Measurements from ENCODE around the gene RAPGEFL1.
"Not testable (repeated sequence)": the region's sequence is repeated elsewhere in the genome, so short reads cannot be mapped to it uniquely, and the experiment has no call there.

The RAPGEFL1 gene, protein sequence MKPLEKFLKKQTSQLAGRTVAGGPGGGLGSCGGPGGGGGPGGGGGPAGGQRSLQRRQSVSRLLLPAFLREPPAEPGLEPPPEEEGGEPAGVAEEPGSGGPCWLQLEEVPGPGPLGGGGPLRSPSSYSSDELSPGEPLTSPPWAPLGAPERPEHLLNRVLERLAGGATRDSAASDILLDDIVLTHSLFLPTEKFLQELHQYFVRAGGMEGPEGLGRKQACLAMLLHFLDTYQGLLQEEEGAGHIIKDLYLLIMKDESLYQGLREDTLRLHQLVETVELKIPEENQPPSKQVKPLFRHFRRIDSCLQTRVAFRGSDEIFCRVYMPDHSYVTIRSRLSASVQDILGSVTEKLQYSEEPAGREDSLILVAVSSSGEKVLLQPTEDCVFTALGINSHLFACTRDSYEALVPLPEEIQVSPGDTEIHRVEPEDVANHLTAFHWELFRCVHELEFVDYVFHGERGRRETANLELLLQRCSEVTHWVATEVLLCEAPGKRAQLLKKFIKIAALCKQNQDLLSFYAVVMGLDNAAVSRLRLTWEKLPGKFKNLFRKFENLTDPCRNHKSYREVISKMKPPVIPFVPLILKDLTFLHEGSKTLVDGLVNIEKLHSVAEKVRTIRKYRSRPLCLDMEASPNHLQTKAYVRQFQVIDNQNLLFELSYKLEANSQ

DNA sequence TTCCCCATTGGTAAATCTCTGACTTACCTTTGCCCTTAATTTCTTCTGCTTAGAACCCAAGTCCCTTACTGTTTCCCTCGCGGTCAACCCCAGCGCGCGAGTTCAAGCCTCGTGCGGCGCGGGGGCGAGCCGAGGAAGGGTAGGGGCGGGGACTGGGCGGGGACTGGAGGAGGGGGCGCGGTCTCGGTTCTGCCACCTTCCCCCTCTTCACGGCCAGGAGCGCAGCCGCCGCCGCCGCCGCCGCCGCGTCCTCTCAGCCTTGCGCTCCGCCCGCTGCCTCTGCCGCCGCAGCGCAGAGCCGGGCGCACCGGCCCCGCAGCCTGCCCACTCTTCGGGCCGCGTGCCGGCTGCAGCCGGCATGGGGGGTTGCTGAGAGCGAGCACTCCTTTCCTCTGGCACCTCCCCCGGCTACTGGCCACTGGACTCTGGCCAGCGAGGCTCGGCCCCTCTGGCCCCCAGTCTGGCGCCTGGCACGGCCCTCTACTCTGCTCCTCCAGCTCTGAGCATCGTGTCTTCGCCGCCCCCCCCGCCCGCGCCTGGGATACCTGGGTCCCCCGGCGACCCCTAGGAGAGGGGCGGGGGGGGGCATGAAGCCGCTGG is at the start of gene RAPGEFL1:
TSS of gene RAPGEFL1 (plus strand) at position 196 of the 600 bp plus-strand sequence. CDS start at position 588, 392 bp downstream.
- DNase-seq, result peak; percentile 87

GRCh38 chr17:40129498-40129897 is 47.8 kb upstream of the RAPGEFL1 start:
- DNase-seq, result no peak

DNA sequence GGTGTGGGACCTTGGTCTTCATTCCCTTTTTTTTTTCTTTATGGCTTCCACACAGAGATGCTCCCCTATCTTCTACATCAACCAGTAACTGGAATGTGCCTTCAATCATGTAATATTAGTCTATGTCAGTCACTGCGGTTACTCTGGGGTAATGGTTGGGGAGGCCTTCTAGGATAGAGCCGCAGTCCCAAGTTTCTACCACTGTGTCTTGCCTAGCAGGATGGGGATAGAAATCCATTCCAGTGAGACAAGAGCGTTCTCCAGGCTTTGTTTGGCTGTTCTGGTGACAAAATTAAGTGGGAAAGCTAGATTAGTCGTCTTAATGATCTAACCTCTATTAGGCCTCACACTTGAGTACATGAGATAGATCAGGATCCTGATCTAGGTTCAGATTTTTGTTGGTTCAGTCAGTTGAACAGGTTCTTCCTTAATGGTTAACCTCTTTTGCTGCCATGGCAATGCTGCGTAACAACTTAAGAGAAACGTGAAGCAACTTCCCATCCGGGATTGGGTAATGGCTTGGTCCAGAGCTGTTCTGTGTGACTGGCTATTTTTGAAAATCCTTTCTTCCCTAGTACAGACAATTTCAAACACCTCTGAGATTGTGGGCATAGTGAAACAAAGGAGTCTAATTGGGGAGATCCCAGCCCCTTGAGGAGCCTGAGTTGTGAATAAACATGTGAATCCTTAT is 46.8 kb upstream of the RAPGEFL1 start:
- DNase-seq, result peak; percentile 46

DNA sequence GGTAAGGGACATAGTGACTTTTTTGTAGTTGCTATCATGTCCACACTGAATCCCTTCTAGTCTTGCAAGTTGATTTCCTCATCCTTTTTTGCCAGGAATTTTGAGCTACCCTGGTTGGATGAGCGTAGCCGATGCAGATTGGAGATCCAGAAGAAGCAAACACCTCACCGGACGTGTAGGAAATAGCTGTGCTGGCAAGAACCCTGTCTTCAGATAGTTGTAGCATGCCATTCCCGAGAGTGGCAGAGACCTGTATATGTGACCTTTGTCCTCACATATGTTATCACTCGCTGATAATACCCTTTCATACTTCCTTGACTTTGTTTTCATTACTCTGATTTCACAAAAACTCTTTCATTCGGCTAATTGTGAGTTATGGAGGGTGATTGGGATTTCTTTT is 43.1 kb upstream of the RAPGEFL1 start:
- DNase-seq, result no peak

GRCh38 chr17:40135817-40136216 is 41.5 kb upstream of the RAPGEFL1 start:
- DNase-seq, result no peak

DNA sequence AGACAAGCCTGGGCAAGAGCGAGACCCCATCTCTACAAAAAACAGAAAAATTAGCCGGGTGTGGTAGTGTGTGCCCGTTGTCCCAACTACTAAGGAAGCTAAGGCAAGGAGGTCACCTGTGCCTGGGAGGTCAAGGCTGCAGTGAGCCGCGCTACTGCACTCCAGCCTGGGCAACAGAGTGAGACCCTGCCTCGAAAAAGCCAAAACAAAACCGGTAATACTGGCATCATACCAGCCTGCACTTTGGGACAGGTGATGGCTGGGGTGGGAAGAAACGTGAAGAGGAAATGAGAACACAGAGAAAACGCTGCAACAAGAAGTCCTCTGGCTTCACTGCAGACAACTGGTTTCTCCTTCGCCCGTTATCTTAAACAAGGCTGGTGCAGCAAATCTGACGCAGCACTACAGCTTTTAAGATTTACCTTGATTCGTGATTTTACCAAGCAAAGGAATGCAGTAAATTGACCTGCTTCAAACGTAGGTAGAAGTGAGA is 37.7 kb upstream of the RAPGEFL1 start:
- DNase-seq, result peak; percentile 44

DNA sequence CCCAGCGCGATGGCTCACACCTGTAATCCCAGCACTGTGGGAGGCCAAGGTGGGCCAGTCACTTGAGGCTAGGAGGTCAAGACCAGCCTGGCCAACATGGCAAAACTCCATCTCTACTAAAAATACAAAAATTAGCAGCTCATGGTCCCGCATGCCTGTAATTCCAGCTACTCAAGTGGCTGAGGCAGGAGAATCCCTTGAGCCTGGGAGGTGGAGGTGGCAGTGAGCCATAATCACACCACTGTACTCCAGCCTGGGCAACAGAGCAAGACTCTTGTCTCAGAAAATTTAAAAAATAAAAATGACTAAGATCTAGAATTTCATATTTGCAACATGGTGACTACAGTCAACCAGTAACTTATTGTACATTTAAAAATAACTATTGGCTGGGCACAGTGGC is 34.1 kb upstream of the RAPGEFL1 start:
- not testable (repeated sequence) for DNase-seq

- DNase-seq, result no peak
These were observed 31.8 kb upstream of the RAPGEFL1 start for GRCh38 chr17:40145476-40145875.

- DNase-seq, result no peak
These were observed 28.7 kb upstream of the RAPGEFL1 start for GRCh38 chr17:40148527-40148926.

- no peak for DNase-seq
These were observed 27.0 kb upstream of the RAPGEFL1 start for GRCh38 chr17:40150276-40150675.

DNA sequence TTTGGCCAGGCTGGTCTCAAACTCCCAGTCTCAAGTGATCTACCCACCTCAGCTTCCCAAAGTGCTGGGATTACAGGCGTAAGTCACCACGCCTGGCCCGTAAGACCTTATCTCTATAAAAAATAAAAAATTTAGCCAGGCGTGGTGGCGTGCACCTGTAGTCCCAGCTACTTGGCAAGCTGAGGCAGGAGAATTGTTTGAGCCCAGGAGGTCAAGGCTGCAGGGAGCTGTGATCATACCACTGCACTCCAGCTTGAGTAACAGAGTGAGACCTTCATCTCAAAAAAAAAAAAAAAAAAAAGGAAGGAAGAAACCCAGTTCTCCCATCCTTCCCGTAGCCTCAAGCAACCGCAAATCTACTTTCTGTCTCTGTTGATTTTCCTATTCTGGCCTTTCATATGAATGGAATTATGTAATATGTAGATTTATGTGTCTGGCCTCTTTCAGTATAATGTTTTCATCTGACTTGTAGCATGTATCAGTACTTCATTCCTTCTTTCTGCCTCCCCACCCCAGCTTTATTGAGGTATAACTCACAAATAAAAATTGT is 25.8 kb upstream of the RAPGEFL1 start:
- no peak for DNase-seq

DNA sequence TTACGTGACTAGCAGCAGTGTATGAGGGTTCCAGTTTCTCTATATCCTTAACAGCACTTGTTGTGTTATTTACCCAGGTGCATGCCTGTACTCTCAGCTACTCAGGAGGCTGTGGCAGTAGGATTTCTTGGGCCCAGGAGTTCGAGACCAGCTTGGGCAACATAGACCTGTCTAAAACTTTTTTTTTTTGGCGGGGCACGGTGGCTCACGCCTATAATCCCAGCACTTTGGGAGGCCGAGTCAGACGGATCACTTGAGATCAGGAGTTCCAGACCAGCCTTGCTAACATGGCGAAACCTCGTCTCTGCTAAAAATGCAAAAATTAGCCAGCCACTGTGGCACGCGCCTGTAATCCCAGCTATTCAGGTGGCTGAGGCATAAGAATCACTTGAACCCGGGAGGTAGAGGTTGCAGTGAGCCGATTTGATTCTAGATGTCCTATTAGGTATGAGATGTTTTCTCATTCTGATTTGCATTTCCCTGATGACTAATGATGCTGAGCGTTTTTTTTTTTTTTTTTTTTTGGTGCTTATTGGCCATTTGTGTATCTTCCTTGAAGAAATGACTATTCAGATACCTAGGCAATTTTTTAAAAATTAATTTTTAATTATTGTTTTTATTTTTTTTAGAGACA is 23.6 kb upstream of the RAPGEFL1 start:
- no peak for DNase-seq

GRCh38 chr17:40157973-40158372 is 19.3 kb upstream of the RAPGEFL1 start:
- no peak for DNase-seq

DNA sequence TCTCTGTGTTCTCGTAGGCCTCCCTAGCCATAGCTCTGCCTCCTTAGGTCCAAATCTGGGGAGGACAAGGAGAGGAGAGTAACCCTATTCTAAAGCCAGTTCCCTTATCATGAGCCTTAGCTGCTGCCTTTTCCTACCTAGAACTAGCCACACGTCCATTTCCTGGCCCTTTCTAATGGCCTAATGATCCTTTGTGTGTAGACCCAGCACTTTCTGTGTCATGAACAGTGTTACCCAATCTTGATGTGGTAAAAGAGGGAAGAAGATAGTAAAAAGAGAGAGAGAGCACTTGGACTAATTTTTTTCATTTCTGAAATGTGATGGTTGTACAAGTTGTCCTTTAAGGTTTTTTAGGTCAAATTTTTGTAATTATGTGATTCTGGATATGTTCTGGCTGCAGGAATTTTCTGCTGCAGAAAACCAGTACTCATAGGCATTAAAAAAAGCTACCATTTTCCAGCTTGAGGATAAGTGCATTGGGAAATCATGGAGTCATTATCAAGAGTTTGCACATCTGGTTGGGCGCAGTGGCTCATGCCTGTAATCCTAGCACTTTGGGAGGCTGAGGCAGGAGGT is 18.7 kb upstream of the RAPGEFL1 start:
- DNase-seq, result no peak

- DNase-seq, result no peak
These were observed 17.8 kb upstream of the RAPGEFL1 start for GRCh38 chr17:40159456-40159855.

DNA sequence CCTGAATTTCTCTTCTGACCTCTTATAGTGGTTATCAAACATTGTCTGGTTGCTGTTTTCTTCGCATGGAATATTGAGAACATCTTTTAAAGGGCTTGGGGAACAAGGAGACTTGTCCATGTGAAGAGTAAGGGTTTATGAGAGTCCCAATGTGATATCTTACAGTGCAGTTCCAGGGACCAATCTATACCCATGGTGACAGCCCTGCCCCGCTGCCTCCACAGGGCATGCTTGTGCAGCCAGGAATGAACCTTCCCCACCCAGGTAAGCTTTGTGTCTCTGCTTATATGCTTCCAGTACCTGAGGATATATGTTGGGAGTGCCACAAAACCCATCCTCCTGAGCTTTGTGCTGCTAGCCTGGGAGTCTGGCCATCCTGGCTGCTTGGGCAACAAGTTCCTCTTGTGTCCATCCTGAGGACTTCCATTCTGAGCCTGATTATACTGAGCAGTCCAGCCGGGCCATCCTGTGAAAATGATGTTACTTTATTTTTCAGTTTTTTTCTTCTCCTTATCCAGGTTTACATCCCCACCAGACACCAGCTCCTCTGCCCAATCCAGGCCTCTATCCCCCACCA is 9.5 kb upstream of the RAPGEFL1 start:
- DNase-seq, result no peak

DNA sequence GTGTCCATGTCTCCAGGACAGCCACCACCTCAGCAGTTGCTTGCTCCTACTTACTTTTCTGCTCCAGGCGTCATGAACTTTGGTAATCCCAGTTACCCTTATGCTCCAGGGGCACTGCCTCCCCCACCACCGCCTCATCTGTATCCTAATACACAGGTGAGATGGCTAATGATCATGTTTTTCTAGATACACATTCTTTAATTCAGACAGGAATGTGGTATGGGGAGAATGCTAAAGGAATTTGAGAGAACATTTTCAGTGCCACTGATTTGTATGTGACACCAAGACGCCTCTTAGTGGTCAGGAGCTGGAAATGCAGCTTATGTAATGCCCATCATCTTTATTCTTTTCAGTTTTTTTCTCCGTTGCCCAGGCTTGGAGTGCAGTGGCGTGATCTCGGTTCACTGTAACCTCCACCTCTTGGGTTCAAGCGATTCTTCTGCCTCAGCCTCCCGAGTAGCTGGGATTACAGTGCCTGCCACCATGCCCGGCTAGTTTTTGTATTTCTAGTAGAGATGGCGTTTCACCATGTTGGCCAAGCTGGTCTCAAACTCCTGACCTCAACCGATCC is 8.9 kb upstream of the RAPGEFL1 start:
- peak; percentile 44 for DNase-seq

GRCh38 chr17:40170325-40170724 is 6.9 kb upstream of the RAPGEFL1 start:
- no peak for DNase-seq

DNA sequence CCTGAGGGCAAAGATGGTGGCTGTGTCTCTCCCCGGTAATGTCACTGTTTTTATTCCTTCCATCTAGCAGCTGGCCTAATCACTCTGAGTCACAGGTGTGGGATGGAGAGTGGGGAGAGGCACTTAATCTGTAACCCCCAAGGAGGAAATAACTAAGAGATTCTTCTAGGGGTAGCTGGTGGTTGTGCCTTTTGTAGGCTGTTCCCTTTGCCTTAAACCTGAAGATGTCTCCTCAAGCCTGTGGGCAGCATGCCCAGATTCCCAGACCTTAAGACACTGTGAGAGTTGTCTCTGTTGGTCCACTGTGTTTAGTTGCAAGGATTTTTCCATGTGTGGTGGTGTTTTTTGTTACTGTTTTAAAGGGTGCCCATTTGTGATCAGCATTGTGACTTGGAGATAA is 5.5 kb upstream of the RAPGEFL1 start:
- DNase-seq, result no peak

GRCh38 chr17:40173091-40173777 is 4.0 kb upstream of the RAPGEFL1 start:
- no peak for DNase-seq

- no peak for DNase-seq
These were observed 3.5 kb upstream of the RAPGEFL1 start for GRCh38 chr17:40173778-40174135.
